Esophagus squamous epithelium (tissue), 4 donors: ENCODE results near the gene ACLY.

Experiments used
- POLR2A ChIP-seq, 4 donors: fragments of 450-650 bp; IDR thresholded peaks; one replicate each; pipeline ENCODE4 v1.6.1; 2017; ENCODE audit warnings: antibody characterized with exemption in 4 of 4, mild to moderate bottlenecking in 4 of 4, moderate library complexity in 3 of 4
- TF ChIP-seq, protein P1 (sequence below), 6 experiments: fragments of 450-650 bp in 4 of 6; fragments of 200-600 bp in 2 of 6; sonication (generic) in 2 of 6; IDR thresholded peaks; one replicate each; pipeline ENCODE4 v1.5.1; 2016 to 2019; ENCODE audit warnings: antibody characterized with exemption in 6 of 6, mild to moderate bottlenecking in 4 of 6, moderate library complexity in 4 of 6

DNA sequence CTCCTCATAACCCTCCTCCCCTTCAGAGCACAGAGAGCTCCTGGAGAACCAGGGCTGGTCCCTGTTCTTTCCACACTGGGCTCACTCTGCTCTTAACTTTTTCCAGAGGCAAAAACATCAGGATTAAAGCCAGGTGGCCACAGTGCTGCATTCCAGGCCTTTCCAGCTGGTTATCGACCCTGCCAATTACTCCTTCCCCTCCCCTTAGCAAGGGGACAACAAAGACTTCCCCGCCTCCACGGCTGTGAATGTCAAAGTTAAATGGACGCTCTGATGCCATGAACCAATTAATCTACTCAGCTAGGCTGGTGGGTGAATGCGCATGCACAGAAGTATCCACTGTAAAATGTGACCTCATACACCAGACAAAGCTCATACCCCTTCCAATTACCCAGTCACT is 23.1 kb downstream of the ACLY start:
- TF ChIP-seq, protein P1, sequence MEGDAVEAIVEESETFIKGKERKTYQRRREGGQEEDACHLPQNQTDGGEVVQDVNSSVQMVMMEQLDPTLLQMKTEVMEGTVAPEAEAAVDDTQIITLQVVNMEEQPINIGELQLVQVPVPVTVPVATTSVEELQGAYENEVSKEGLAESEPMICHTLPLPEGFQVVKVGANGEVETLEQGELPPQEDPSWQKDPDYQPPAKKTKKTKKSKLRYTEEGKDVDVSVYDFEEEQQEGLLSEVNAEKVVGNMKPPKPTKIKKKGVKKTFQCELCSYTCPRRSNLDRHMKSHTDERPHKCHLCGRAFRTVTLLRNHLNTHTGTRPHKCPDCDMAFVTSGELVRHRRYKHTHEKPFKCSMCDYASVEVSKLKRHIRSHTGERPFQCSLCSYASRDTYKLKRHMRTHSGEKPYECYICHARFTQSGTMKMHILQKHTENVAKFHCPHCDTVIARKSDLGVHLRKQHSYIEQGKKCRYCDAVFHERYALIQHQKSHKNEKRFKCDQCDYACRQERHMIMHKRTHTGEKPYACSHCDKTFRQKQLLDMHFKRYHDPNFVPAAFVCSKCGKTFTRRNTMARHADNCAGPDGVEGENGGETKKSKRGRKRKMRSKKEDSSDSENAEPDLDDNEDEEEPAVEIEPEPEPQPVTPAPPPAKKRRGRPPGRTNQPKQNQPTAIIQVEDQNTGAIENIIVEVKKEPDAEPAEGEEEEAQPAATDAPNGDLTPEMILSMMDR (IDR thresholded peaks at IDR 0.05), result no peak
- no peak for TF ChIP-seq POLR2A (IDR thresholded peaks at IDR 0.05)
